Uterus (tissue), 4 donors: Measurements from ENCODE around the gene CYS1. TPM values are rescaled to one million over a fixed set of nuclear protein-coding genes. Genes with fewer than 3 reads are reported as not detected.

Source experiments
- DNase-seq, 2 donors: peaks; one replicate each; pipeline ENCODE4 v3.0.0-alpha.2; 2019 to 2020
- H3K27ac ChIP-seq, 2 donors: fragments of 200-600 bp; sonication (generic); 1 replicate in 1 of 2; 2 replicates in 1 of 2; pipeline ENCODE4 v1.5.1; 2016 to 2018
- H3K27me3 ChIP-seq, 2 donors: fragments of 200-600 bp; sonication (generic); one replicate each; pipeline ENCODE4 v1.5.1; 2018 to 2019; ENCODE audit warnings: control low read depth in 1 of 2
- H3K36me3 ChIP-seq, 2 donors: fragments of 200-600 bp; sonication (generic); one replicate each; pipeline ENCODE4 v1.5.1; 2019; ENCODE audit warnings: control low read depth in 1 of 2
- H3K4me1 ChIP-seq, 2 donors: fragments of 200-600 bp; sonication (generic); one replicate each; pipeline ENCODE4 v1.5.1; 2018 to 2019; ENCODE audit warnings: control low read depth in 1 of 2
- H3K4me3 ChIP-seq, 2 donors: fragments of 200-600 bp; sonication (generic); 1 replicate in 1 of 2; 2 replicates in 1 of 2; pipeline ENCODE4 v1.5.1; 2018 to 2019; ENCODE audit warnings: mild to moderate bottlenecking in 1 of 2
- H3K9me3 ChIP-seq, 2 donors: fragments of 200-600 bp; sonication (generic); one replicate each; pipeline ENCODE4 v1.5.1; 2019; ENCODE audit warnings: control low read depth in 1 of 2
- CTCF ChIP-seq, 4 experiments: fragments of 200-600 bp in 2 of 4; fragments of 450-650 bp in 2 of 4; sonication (generic) in 2 of 4; IDR thresholded peaks; one replicate each; pipeline ENCODE4 v1.5.1; 2016 to 2019; ENCODE audit warnings: antibody characterized with exemption in 4 of 4, mild to moderate bottlenecking in 2 of 4, moderate library complexity in 1 of 4
- POLR2A ChIP-seq, 2 donors: fragments of 450-650 bp; IDR thresholded peaks; one replicate each; pipeline ENCODE4 v1.6.1; 2016; ENCODE audit warnings: antibody characterized with exemption in 2 of 2, mild to moderate bottlenecking in 1 of 2, moderate library complexity in 1 of 2
- intact Hi-C: fragments of 100-400 bp; cut with DNase I; formaldehyde crosslinking; loops from one replicate; pipeline ENCODE4 v1.15.1; 2023; ENCODE audit warnings: low total_unique reads
- total RNA-seq, 4 donors: library from RNA; depleted of rRNA in 3 of 4; stranded (reverse); fragments of >200 nt in 3 of 4; gene quantifications; one replicate each; pipeline versions ENCODE4 v1.1.0 to v1.2.4, GENCODE V29; 2014 to 2023
- donor health status: DM: yes; HTN: yes; CAD: no.

The CYS1 gene
- total RNA-seq, 4 donors from 2014 or later: 7.2 to 15.5 (median 11.2) TPM

- Histone ChIP-seq H3K27ac (no peak overlapping the region), H3K36me3 (no peaks in the 10 kb centered on the region), H3K4me1 (peaks cover 0 to 5% of the 10 kb centered on the region in 2 donors), H3K9me3 (no peaks in the 10 kb centered on the region), H3K4me3 (no peak overlapping the region), H3K27me3 (no peaks in the 10 kb centered on the region)
- DNase-seq: no peak
- intact Hi-C loops: no loop called here
- TF ChIP-seq CTCF (IDR thresholded peaks at IDR 0.05): no peak
- TF ChIP-seq POLR2A (IDR thresholded peaks at IDR 0.05): no peak
These were observed 40.4 kb downstream of the CYS1 start for GRCh38 chr2:10039658-10040410.

- Histone ChIP-seq H3K27me3 (no peaks in the 10 kb centered on the region), H3K9me3 (no peaks in the 10 kb centered on the region), H3K4me1 (peaks cover 0 to 5% of the 10 kb centered on the region in 2 donors), H3K36me3 (no peaks in the 10 kb centered on the region), H3K4me3 (no peak overlapping the region), H3K27ac (peak overlapping the region in 1 of 2 donors; percentile 1)
- TF ChIP-seq CTCF (IDR thresholded peaks at IDR 0.05) (no peak), POLR2A (IDR thresholded peaks at IDR 0.05) (no peak)
- intact Hi-C loops: no loop called here
- no peak for DNase-seq
These were observed 41.5 kb downstream of the CYS1 start for GRCh38 chr2:10038716-10039115.

- H3K27ac ChIP-seq: peak overlapping the region in 1 of 2 donors; percentile 37
- TF ChIP-seq CTCF (IDR thresholded peaks at IDR 0.05) (no peak), POLR2A (IDR thresholded peaks at IDR 0.05) (no peak)
- no peaks in the 10 kb centered on the region for H3K36me3 ChIP-seq
- H3K4me1 ChIP-seq: peaks cover 0 to 5% of the 10 kb centered on the region in 2 donors
- DNase-seq: no peak
- intact Hi-C loops: no loop called here
- no peak overlapping the region for H3K4me3 ChIP-seq
- H3K27me3 ChIP-seq: no peaks in the 10 kb centered on the region
- no peaks in the 10 kb centered on the region for H3K9me3 ChIP-seq
These were observed 42.1 kb downstream of the CYS1 start for GRCh38 chr2:10038123-10038522.

GRCh38 chr2:10036095-10036884, 43.9 kb downstream of the CYS1 start:
- TF ChIP-seq POLR2A (IDR thresholded peaks at IDR 0.05) (no peak), CTCF (IDR thresholded peaks at IDR 0.05) (peak; percentile 20 to 59 (median 50))
- no peaks in the 10 kb centered on the region for H3K27me3 ChIP-seq
- intact Hi-C loops: no loop called here
- H3K4me3 ChIP-seq: no peak overlapping the region
- no peaks in the 10 kb centered on the region for H3K4me1 ChIP-seq
- no peaks in the 10 kb centered on the region for H3K9me3 ChIP-seq
- H3K27ac ChIP-seq: peak overlapping the region; percentile 37 to 39
- H3K36me3 ChIP-seq: no peaks in the 10 kb centered on the region
- DNase-seq: peak; percentile 70 to 72

- intact Hi-C loops: no loop called here
- Histone ChIP-seq H3K27me3 (no peaks in the 10 kb centered on the region), H3K4me3 (no peak overlapping the region), H3K9me3 (no peaks in the 10 kb centered on the region), H3K27ac (peak overlapping the region; percentile 37 to 39), H3K36me3 (no peaks in the 10 kb centered on the region), H3K4me1 (no peaks in the 10 kb centered on the region)
- no peak for DNase-seq
- TF ChIP-seq POLR2A (IDR thresholded peaks at IDR 0.05) (no peak), CTCF (IDR thresholded peaks at IDR 0.05) (no peak)
These were observed 44.6 kb downstream of the CYS1 start for GRCh38 chr2:10035633-10036032.
